Osteoblast (primary cell): ENCODE measurements around the gene DET1. TPM values are rescaled to one million over a fixed set of nuclear protein-coding genes. Genes with fewer than 3 reads are reported as not detected.
"Not testable (repeated sequence)": the region's sequence is repeated elsewhere in the genome, so short reads cannot be mapped to it uniquely, and the experiment has no call there.

Source experiments
- DNase-seq: peaks from one replicate; pipeline ENCODE4 v3.0.0; 2011; ENCODE audit warnings: low spot score, mixed read lengths; ENCODE audit not compliant: insufficient read length; ENCODE audit errors: missing footprints
- H2AFZ ChIP-seq: 2 replicates; pipeline ENCODE4 v1.6.0; 2011; ENCODE audit warnings: mild to moderate bottlenecking, low read length
- H3K27ac ChIP-seq: 2 replicates; pipeline ENCODE4 v1.5.1; 2011; ENCODE audit warnings: mild to moderate bottlenecking, low read depth, low read length, moderate library complexity
- H3K27me3 ChIP-seq: 2 replicates; pipeline ENCODE4 v1.6.0; 2012; ENCODE audit warnings: mild to moderate bottlenecking, control low read depth, inconsistent platforms, low read length, moderate library complexity; ENCODE audit not compliant: insufficient read depth
- H3K36me3 ChIP-seq: 2 replicates; pipeline ENCODE4 v1.5.1; 2011; ENCODE audit warnings: mild to moderate bottlenecking, low read length, control low read depth, moderate library complexity; ENCODE audit not compliant: insufficient read depth
- H3K4me1 ChIP-seq: 2 replicates; pipeline ENCODE4 v1.5.1; 2011; ENCODE audit warnings: mild to moderate bottlenecking, low read length, control low read depth, moderate library complexity; ENCODE audit not compliant: insufficient read depth
- H3K4me2 ChIP-seq: 2 replicates; pipeline ENCODE4 v1.6.0; 2011; ENCODE audit warnings: mild to moderate bottlenecking, low read length; ENCODE audit not compliant: insufficient read depth
- H3K4me3 ChIP-seq: fragments of 200-600 bp; sonication (generic); 3 replicates; pipeline ENCODE4 v1.5.1; 2012; ENCODE audit warnings: mild to moderate bottlenecking, low read length, inconsistent platforms; ENCODE audit not compliant: insufficient read depth
- H3K79me2 ChIP-seq: 2 replicates; pipeline ENCODE4 v1.6.0; 2012; ENCODE audit warnings: mild to moderate bottlenecking, low read length, control low read depth, inconsistent platforms; ENCODE audit not compliant: insufficient read depth
- H3K9me3 ChIP-seq: 2 replicates; pipeline ENCODE4 v1.5.1; 2011; ENCODE audit warnings: low read depth, low read length, control low read depth
- H4K20me1 ChIP-seq: 2 replicates; pipeline ENCODE4 v1.6.0; 2012; ENCODE audit warnings: mild to moderate bottlenecking, low read length, control low read depth; ENCODE audit not compliant: insufficient read depth
- CTCF ChIP-seq: IDR thresholded peaks from 2 replicates; pipeline ENCODE4 v1.5.1; 2011; ENCODE audit warnings: mild to moderate bottlenecking, low read depth, low read length, moderate library complexity; ENCODE audit errors: extremely low read depth
- total RNA-seq: library from RNA; depleted of rRNA; stranded (reverse); fragments of >200 nt; gene quantifications from 2 replicates; pipeline ENCODE4 v1.2.3, GENCODE V29; 2012

Gene DET1
- total RNA-seq, 1 donor, result 7.6 TPM

- Histone ChIP-seq H3K4me1 (peaks cover 4% of the 10 kb centered on the region), H3K4me2 (no peak overlapping the region), H3K79me2 (peaks cover 7% of the 10 kb centered on the region), H3K27me3 (no peaks in the 10 kb centered on the region), H3K4me3 (no peak overlapping the region), H3K27ac (no peak overlapping the region), H3K36me3 (no peaks in the 10 kb centered on the region), H4K20me1 (no peaks in the 10 kb centered on the region), H3K9me3 (no peaks in the 10 kb centered on the region), H2AFZ (no peak overlapping the region)
- TF ChIP-seq CTCF, result no peak
- no peak for DNase-seq
These were observed 3.3 kb downstream of the DET1 start for GRCh38 chr15:88543065-88543776.

- no peak overlapping the region for H3K4me3 ChIP-seq
- no peak overlapping the region for H3K4me2 ChIP-seq
These were observed 4.1 kb downstream of the DET1 start for GRCh38 chr15:88542342-88542733.

GRCh38 chr15:88541709-88542341 lies 4.7 kb downstream of the DET1 start:
- Histone ChIP-seq H3K36me3 (no peaks in the 10 kb centered on the region), H3K9me3 (no peaks in the 10 kb centered on the region), H3K4me2 (no peak overlapping the region), H3K27me3 (no peaks in the 10 kb centered on the region), H3K79me2 (peaks cover 7% of the 10 kb centered on the region), H2AFZ (no peak overlapping the region), H3K4me3 (no peak overlapping the region), H3K27ac (no peak overlapping the region), H4K20me1 (no peaks in the 10 kb centered on the region), H3K4me1 (peaks cover 4% of the 10 kb centered on the region)
- no peak for DNase-seq
- TF ChIP-seq CTCF, result no peak

More at GRCh38 chr15:88542342-88542733, 4.1 kb downstream of the DET1 start:
- DNase-seq, result no peak
- H2AFZ ChIP-seq, result no peak overlapping the region
- H3K36me3 ChIP-seq, result no peaks in the 10 kb centered on the region
- no peak for TF ChIP-seq CTCF
- H3K4me1 ChIP-seq, result peaks cover 4% of the 10 kb centered on the region
- no peak overlapping the region for H3K27ac ChIP-seq
- H3K27me3 ChIP-seq, result no peaks in the 10 kb centered on the region
- no peaks in the 10 kb centered on the region for H3K9me3 ChIP-seq
- H3K79me2 ChIP-seq, result peaks cover 7% of the 10 kb centered on the region
- no peaks in the 10 kb centered on the region for H4K20me1 ChIP-seq

GRCh38 chr15:88541111-88541510 lies 5.4 kb downstream of the DET1 start:
- H3K4me2 ChIP-seq, H3K79me2 ChIP-seq, H3K4me1 ChIP-seq, H3K27ac ChIP-seq, H3K36me3 ChIP-seq, H2AFZ ChIP-seq, H3K27me3 ChIP-seq, H3K4me3 ChIP-seq, H3K9me3 ChIP-seq, H4K20me1 ChIP-seq, DNase-seq: not testable (repeated sequence)

- not testable (repeated sequence) for H3K4me3 ChIP-seq, H4K20me1 ChIP-seq, H3K36me3 ChIP-seq, H3K4me2 ChIP-seq, H3K79me2 ChIP-seq, H3K4me1 ChIP-seq, H2AFZ ChIP-seq, H3K9me3 ChIP-seq, DNase-seq, H3K27me3 ChIP-seq, H3K27ac ChIP-seq
These were observed 6.1 kb downstream of the DET1 start for GRCh38 chr15:88540350-88540749.
